A673 (cell line): ENCODE measurements around the gene VOPP1.

ENCODE experiments used
- CTCF ChIP-seq: fragments of 300-800, 200-600 bp; sonication (generic); conservative IDR thresholded peaks from 2 replicates; pipeline ENCODE4 v1.5.1; 2017; ENCODE audit warnings: low read depth, mild to moderate bottlenecking, antibody characterized with exemption, low read length, moderate library complexity, mixed read lengths
- EZH2 ChIP-seq: fragments of 200-600 bp; sonication (generic); IDR thresholded peaks from 2 replicates; pipeline ENCODE4 v1.6.1; 2017; ENCODE audit warnings: borderline replicate concordance, low read depth, mild to moderate bottlenecking, mixed read lengths, antibody characterized with exemption, low read length; ENCODE audit not compliant: poor library complexity, severe bottlenecking

- no peak for TF ChIP-seq CTCF
- no peak for TF ChIP-seq EZH2
These were observed 13.1 kb downstream of the VOPP1 start for GRCh38 chr7:55558962-55559920.
